ENCODE results near the gene IRX6. TPM values are rescaled to one million over a fixed set of nuclear protein-coding genes. Genes with fewer than 3 reads are reported as not detected.

IRX6 gene
- total and polyA plus RNA-seq, 2 of the 8 experiments (the other 6 are each of a cell fraction or from before 2014, with no cell fraction given), result 0.61 TPM; not detected in 1

DNA sequence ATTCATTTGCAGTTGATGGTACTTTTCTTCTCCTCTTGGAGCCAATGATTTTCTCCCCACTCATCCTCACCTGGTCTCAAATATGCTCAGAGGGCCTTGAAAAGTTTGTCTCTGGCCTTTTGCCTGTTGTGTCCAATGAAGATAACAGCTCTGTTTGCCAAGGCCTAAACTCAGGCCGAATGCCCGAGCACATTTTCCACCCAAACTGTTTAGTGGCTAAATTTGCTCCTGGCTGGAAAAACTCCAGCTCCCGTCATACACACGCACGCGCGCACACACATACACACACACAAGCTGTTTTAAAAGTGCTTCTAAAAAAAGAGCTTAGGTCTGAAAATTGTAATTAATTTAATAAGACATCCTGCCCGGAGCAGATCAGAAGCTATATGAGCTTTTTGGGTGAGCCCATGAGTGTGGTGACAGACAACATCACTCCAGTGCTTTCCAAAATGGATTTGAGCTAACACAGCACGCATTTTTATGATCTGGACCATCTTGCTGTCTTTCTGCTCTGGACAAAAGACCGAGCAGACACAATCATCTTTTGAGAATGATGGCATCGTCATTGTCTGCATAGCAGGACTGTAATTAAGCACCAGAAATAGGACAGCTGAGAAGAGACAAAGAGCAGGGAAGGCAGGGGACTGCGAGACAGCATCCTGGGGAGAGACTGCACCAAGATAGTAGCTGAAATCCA is 48.9 kb downstream of the IRX6 start:
- Histone ChIP-seq H4K20me1 (replicated peaks in 1 of 2; ENCODE audit: control insufficient read depth in 1 of 2, insufficient read depth in 2 of 2, low read length in 2 of 2) (no peaks in the 10 kb centered on the region), H3K9ac (replicated peaks in 1 of 4; ENCODE audit: extremely low read depth in 1 of 4, low read depth in 3 of 4, low read length in 3 of 4) (no peak overlapping the region), H3K9me3 (ENCODE audit: insufficient read depth in 2 of 2, low read depth in 1 of 2, low read length in 1 of 2) (no peaks in the 10 kb centered on the region), H3K4me2 (ENCODE audit: insufficient read depth in 1 of 2, low read depth in 2 of 2, low read length in 2 of 2) (no peak overlapping the region), H3K23me2 (ENCODE audit: low read depth, low read length) (no peaks in the 10 kb centered on the region), H3K18ac (ENCODE audit: extremely low read depth, low read length) (no peak overlapping the region), H3K4me1 (replicated peaks in 1 of 4; ENCODE audit: control insufficient read depth in 3 of 4, insufficient read depth in 4 of 4, low read length in 3 of 4) (peaks cover 0 to 8% (median 2%) of the 10 kb centered on the region in 4 experiments; a peak in 3 of 7 replicates), H3K27me3 (replicated peaks in 1 of 4; ENCODE audit: control insufficient read depth in 3 of 4, extremely low read depth in 1 of 4, insufficient read depth in 3 of 4, low read length in 3 of 4) (peaks cover 0 to 4% (median 2%) of the 10 kb centered on the region in 4 experiments; a peak in 4 of 7 replicates), H2AK5ac (ENCODE audit: low read depth, low read length) (no peak overlapping the region), H4K8ac (ENCODE audit: extremely low read depth, insufficient read depth, low read length) (no peak overlapping the region), H4K5ac (ENCODE audit: insufficient read length, low read depth, low read length) (no peak overlapping the region), H3K56ac (replicated peaks; ENCODE audit: insufficient read length, low read depth, low read length) (no peak overlapping the region), H3K79me1 (ENCODE audit: low read depth, low read length) (no peaks in the 10 kb centered on the region), H4K91ac (replicated peaks; ENCODE audit: insufficient read length, low read length) (no peak overlapping the region), H2BK15ac (ENCODE audit: low read length) (no peak overlapping the region), H2BK5ac (ENCODE audit: low read depth, low read length) (no peak overlapping the region), H2AFZ (ENCODE audit: low read length) (no peak overlapping the region), H3K27ac (ENCODE audit: low read depth, low read length) (no peak overlapping the region), H3K4me3 (ENCODE audit: extremely low read depth in 1 of 4, insufficient read depth in 2 of 4, low read depth in 3 of 4, low read length in 4 of 4) (no peak overlapping the region), H2BK120ac (replicated peaks; ENCODE audit: low read depth, low read length) (no peak overlapping the region), H2BK20ac (ENCODE audit: low read length) (no peak overlapping the region), H3K14ac (ENCODE audit: insufficient read length) (no peak overlapping the region), H3K79me2 (ENCODE audit: control insufficient read depth in 1 of 2, insufficient read depth in 2 of 2, low read length in 2 of 2) (no peaks in the 10 kb centered on the region), H3K23ac (ENCODE audit: insufficient read length) (no peak overlapping the region), H3K4ac (replicated peaks; ENCODE audit: insufficient read length, low read depth, low read length) (no peak overlapping the region), H3K36me3 (ENCODE audit: control insufficient read depth in 2 of 4, insufficient read depth in 4 of 4, low read length in 3 of 4) (no peaks in the 10 kb centered on the region), H2BK12ac (ENCODE audit: low read depth, low read length) (no peak overlapping the region)
- DNase-seq (ENCODE audit: low read depth in 1 of 2, low spot score in 2 of 2), result no peak
- WGBS, 2 experiments (ENCODE audit: extremely low coverage in 1 of 2, insufficient coverage in 1 of 2, insufficient read length in 1 of 2, insufficient replicate concordance in 2 of 2, low coverage in 1 of 2, low lambda C conversion rate in 2 of 2, missing lambda C conversion rate in 1 of 2), result 92% methylated on average over 12 of the region's 12 CpGs; no CpG with 5 or more reads in 1 of the 2 experiments
- no peak for FAIRE-seq
- ChIA-PET POLR2A (ENCODE audit: partially characterized antibody) (no interaction called here), CTCF (ENCODE audit: partially characterized antibody) (interaction anchor here (0.9 to 2.2 kb wide), 8 partner anchors 10 to 351 kb away, joined by 3 to 15 read pairs (median 5); partner anchors contain the start of gene IRX6)
- no peak for TF ChIP-seq EZH2 (IDR thresholded peaks at IDR 0.05; ENCODE audit: low read depth, low read length, severe bottlenecking)
- TF ChIP-seq, protein P1, sequence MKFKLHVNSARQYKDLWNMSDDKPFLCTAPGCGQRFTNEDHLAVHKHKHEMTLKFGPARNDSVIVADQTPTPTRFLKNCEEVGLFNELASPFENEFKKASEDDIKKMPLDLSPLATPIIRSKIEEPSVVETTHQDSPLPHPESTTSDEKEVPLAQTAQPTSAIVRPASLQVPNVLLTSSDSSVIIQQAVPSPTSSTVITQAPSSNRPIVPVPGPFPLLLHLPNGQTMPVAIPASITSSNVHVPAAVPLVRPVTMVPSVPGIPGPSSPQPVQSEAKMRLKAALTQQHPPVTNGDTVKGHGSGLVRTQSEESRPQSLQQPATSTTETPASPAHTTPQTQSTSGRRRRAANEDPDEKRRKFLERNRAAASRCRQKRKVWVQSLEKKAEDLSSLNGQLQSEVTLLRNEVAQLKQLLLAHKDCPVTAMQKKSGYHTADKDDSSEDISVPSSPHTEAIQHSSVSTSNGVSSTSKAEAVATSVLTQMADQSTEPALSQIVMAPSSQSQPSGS (IDR thresholded peaks at IDR 0.05; ENCODE audit: low read length), result no peak
- no peak for TF ChIP-seq CREB1 (IDR thresholded peaks at IDR 0.05)
- no peak for TF ChIP-seq HDAC2 (IDR thresholded peaks at IDR 0.05; ENCODE audit: borderline replicate concordance in 1 of 2, low read depth in 2 of 2, low read length in 2 of 2)
- no peak for TF ChIP-seq CBX8 (IDR thresholded peaks at IDR 0.05; ENCODE audit: borderline replicate concordance, low read depth, low read length)
- TF ChIP-seq SAP30 (IDR thresholded peaks at IDR 0.05; ENCODE audit: insufficient read depth, insufficient replicate concordance, low read length), result no peak
- TF ChIP-seq SP1 (IDR thresholded peaks at IDR 0.05; ENCODE audit: low read depth, low read length), result no peak
- no peak for TF ChIP-seq RNF2 (IDR thresholded peaks at IDR 0.05; ENCODE audit: borderline replicate concordance, low read depth, low read length, missing control alignments, poor library complexity, severe bottlenecking)
- no peak for TF ChIP-seq JUN (IDR thresholded peaks at IDR 0.05; ENCODE audit: low read depth, low read length)
